HG03060 (cell line): ENCODE measurements around the gene PDC.

Experiments used
- ATAC-seq: cut with Tn5 transposase; IDR thresholded peaks from one replicate; pipeline ENCODE4 v1.9.1; 2021; ENCODE audit warnings: low read depth, moderate number of reproducible peaks; ENCODE audit not compliant: unreplicated experiment

Gene PDC

GRCh38 chr1:186461014-186461413, at the start of gene PDC:
PDC (minus strand) TSS chr1:186461114; CDS start chr1:186449459, 11,655 bp downstream.
- no peak for ATAC-seq

DNA sequence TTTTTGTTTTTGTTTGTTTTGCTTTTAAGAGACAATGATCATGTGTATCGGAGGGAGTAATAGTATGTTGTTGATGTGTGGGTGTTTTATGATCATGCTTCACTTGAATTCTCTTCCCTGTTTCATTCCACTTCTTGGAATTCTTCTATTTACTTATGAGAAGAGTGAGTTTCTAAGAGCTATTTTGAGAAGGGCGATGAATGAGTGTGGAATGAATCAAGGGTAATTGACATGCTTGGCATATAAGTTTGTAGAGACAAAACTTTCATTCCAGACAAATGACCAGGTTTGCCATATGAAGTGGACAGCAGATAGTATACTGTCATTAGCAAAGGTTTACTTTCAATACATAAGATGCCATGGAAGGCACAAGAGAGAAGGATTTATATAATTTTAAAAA, 42.3 kb upstream of the PDC start:
- no peak for ATAC-seq

GRCh38 chr1:186502087-186502486, 41.2 kb upstream of the PDC start:
- peak; percentile 44 for ATAC-seq

GRCh38 chr1:186500804-186501203, 39.9 kb upstream of the PDC start:
- no peak for ATAC-seq

- no peak for ATAC-seq
These were observed 38.7 kb upstream of the PDC start for GRCh38 chr1:186499571-186499970.

DNA sequence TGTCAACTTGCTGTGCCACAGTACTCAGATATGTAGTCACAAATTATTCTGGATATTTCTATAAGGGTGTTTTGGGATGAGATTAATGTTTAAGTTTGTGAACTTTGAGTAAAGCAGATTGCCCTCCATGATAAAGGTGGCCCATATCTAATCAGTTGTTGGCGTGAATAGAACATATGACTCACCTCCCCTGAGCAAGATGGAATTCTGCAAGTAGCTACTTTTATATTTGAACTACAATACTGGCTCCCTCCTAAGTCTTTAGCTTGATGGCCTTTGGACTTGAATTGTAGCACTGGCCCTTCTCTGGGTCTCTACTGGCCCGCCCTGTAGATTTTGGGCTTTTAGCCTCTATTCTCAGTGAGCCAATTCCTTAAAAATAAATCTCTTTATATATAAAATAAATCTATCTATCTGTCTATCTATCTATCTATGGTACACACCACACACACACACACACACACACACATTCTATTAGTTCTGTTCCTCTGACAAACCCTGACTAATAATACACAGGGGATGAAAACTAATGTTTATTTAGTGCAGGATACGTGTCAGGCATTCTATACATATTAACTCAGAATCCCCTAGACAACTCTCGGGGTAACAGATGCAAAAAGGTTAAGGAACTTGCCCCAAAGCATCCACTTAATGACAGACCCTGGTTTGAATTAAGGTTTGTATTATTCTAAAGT, 37.9 kb upstream of the PDC start:
- ATAC-seq, result no peak

GRCh38 chr1:186498071-186498470, 37.2 kb upstream of the PDC start:
- ATAC-seq, result no peak

- ATAC-seq, result no peak
These were observed 36.7 kb upstream of the PDC start for GRCh38 chr1:186497651-186498050.

DNA sequence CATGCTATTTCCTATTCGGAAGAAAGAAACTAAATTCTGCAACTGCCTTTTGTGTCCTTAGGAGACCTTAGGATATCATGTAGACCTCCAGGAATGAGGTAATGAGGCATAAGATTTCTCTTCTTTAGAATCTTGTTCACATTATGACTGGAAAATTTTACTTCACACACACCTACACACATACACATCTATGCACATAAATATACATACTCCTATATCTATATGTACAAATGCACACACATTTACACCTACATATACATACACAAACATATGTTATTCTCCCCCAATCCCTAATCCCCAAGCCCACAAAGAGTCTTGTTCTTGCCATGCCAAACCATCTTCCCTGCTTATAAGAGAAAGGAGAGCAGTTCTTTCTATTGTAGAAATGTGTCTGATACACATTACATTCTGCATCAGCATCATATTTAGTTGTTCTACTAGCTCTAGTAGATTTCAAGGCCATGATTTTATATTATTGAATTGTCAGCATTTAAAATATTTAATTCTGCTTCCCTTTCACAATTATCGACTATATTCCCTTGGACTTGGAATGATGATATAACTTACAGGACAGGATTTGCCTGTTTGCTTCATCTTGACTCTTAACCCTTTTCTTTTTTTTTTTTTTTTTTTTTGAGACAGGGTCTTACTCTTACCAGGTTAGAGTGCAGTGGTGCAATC, 35.4 kb upstream of the PDC start:
- no peak for ATAC-seq

DNA sequence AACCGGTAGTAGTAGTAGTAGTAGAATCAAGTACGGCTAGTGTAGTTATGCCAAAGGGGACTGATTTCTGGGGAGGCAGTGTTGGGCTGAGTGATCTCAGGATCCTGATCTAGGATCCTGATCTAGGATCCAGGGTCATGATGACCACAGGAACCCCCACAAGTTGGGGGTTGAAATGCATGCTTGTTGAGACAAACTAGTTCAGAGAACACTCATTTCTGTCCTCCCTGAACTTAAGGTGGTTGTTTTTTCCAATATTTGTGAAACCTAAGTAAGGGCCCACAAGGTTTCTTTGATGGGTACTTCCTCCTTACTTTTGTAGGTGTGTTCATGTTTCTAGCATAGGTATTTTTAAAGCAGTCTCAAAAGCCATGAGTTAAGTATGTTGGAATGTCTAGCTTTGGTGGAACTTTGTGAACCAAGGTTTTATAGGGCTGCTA, 33.9 kb upstream of the PDC start:
- no peak for ATAC-seq

DNA sequence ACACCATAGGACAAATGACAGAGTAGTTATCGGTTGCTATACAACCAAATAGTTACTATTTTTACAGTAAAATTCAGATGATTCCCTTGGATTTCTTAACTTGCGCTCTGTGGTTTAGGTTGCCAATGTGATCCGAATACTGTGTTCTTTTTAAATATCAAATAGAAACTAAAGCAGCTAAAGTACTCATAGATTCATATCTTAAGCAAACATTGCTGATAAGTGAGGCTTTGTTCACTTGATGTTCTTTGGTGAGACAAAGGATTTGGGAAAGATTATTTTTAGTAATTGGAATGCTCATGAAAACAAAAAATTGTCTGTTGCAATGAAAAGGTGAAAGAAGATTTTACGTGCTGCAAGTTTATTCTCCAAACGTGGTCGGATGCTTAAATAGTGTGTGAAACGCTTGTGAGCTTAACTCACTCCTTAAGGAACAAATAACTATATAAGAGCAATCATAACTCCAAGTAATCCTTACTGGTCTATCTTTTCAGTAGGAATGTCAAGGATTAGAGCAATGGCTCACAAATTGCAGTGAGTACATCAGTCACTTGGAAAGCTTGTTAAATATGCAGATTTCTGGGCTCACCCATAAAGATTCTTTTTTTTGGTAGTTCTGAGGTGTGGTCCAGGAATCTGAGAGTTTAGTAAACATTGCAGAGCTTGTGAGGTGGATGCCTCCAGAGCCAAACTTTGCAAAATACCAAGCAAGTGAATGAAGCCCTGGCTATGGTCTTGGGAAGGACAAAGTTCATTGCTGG, 31.8 kb upstream of the PDC start:
- no peak for ATAC-seq

DNA sequence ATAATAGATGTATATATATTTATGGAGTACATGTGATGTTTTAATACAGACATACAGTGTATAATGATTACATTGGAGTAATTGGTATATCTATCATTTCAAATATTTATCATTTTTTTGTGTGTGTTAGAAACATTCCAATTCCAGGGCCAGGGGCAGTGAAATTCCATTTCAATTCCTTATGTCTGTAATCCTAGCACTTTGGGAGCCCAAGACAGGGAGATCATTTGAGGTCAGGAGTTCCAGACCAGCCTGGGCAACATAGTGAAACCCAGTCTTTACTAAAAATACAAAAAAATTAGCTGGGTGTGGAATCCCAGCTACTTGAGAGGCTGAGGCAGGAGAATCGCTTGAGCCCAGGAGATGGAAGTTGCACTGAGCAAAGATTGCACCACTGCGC, 30.4 kb upstream of the PDC start:
- no peak for ATAC-seq

DNA sequence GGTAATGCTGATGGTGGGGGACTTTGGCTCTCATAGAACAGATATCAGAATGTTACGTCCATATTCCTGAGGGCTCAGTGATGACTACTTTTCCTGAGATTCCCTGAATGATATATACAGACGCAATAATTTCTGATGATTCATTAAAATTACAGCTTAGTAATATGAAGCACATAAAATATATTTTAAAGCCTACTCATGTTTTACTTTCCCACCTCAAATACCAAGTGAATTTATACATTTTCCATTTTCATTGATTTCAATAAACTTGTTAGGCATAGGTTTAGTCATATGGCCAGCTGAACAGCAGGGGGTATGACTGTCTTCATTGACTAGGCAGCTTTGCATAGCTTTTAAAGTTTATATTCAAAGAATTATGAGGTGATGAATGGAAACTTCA, 26.2 kb upstream of the PDC start:
- no peak for ATAC-seq

GRCh38 chr1:186486061-186486460, 25.1 kb upstream of the PDC start:
- ATAC-seq, result no peak

DNA sequence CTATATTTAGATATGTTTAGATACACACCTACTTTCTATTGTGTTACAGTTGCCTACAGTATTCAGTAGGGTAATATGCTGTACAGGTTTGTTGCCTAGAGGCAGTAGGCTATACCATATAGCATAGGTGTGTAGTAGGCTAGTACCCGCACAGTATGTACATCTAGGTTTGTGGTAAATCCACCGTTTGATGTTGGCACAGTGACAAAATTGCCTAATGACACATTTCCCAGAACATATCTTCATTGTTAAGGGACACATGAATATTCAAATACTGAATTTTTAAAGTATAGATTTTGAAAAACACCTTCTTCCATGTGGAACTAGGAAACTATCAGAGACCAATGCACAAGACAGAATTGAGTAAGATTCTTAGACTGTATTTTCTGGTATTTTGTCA, 22.6 kb upstream of the PDC start:
- ATAC-seq, result no peak

GRCh38 chr1:186482661-186483255, 21.8 kb upstream of the PDC start:
- peak; percentile 62 for ATAC-seq

DNA sequence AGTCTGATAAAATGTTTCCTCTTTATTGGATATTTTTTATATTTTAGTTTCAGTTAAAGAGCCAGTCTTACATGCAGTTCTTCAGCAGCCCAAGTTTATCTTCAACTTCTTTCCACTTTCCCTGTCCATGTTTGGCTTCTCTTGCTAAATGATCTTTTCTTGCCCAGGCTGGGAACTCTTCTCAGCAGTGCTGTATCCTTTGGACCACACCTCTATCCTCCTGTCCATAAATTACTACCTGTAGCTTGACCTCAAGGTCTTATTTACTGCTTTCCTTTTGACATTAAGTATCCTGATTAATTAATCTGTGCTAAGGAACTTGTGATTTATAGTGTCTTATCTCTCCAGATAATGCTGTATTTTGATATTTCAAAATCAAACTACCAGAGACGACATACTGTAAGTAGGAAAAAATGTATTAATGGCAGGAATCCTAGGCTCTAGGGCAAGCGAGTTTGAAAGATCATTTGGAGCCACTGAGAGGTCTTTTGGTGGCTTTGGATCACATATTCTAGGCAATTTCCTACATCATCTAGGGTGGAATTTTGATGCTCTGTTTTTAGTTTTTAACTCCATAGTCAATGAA, 20.5 kb upstream of the PDC start:
- no peak for ATAC-seq

DNA sequence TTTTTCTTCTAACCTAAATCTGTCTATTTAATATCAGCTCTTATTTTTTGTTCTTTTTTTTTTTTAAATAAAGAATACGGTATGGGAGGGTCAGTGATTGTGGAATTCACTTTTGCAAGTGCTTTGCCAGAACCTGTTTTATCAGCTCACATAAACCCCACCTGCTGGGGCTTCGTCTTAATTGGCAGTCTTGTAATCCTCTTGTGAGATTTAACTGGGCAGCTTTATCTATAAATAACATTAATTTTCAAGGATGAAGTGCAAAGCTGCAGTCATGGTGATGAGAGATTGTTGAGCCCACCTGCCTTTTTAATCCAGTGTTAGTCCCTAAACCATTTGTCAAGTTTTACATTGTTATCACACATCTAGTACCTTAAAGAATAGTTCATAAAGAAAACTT, 18.2 kb upstream of the PDC start:
- no peak for ATAC-seq

- ATAC-seq, result no peak
These were observed 15.5 kb upstream of the PDC start for GRCh38 chr1:186476264-186477040.

GRCh38 chr1:186474208-186474607, 13.3 kb upstream of the PDC start:
- no peak for ATAC-seq
